HepG2 (cell line): Measurements from ENCODE around the gene KCNAB1. TPM values are rescaled to one million over a fixed set of nuclear protein-coding genes. Genes with fewer than 3 reads are reported as not detected.
"Not testable (repeated sequence)": the region's sequence is repeated elsewhere in the genome, so short reads cannot be mapped to it uniquely, and the experiment has no call there.

Source experiments
- ATAC-seq: fragments of 200-7000 bp; cut with Tn5 transposase; 3 replicates; pipeline ENCODE4 v1.9.1; 2020; ENCODE audit warnings: mild to moderate bottlenecking, moderate library complexity
- BruUV-seq: library from RNA; stranded (reverse); fragments of 400-500 nt; replicated peaks from 2 replicates; lab custom pipeline; 2021; lab: Mats Ljungman, UMichigan
- CTCF ChIA-PET: fragments of 300-600 bp; formaldehyde crosslinking; extraction: SDS; loops from one replicate; lab custom pipeline; 2021; ENCODE audit warnings: low total read pairs, inconsistent platforms, low intra/inter-chr PET ratio; lab: Yijun Ruan, JAX
- POLR2A ChIA-PET: fragments of 350-600 bp; sonication (Branson Sonifier 250); formaldehyde crosslinking; loops from one replicate; lab custom pipeline; 2020; ENCODE audit warnings: antibody characterized with exemption, inconsistent platforms; lab: Yijun Ruan, JAX
- DNase-seq: peaks from one replicate; pipeline ENCODE4 v3.0.0-alpha.2; 2015; ENCODE audit warnings: low spot score
- FAIRE-seq: peaks from 3 replicates; lab custom pipeline; 2011; peaks lifted over from hg19 to GRCh38; lab: Jason Lieb, UNC
- H2AFZ ChIP-seq: one replicate; pipeline ENCODE4 v1.6.1; 2011; ENCODE audit warnings: low read length, inconsistent platforms
- H3K27ac ChIP-seq: fragments of 300-600 bp; 3 replicates; pipeline ENCODE4 v1.8.0; 2011; ENCODE audit warnings: mixed run types, mild to moderate bottlenecking, mixed read lengths, low read length, inconsistent platforms; ENCODE audit not compliant: insufficient read depth; ENCODE audit errors: extremely low read length
- H3K27me3 ChIP-seq, 2 experiments: fragments of 200-600 bp in 1 of 2; 2 replicates in 1 of 2; 3 replicates in 1 of 2; pipeline versions ENCODE4 v1.6.0 to v1.8.0; 2011; ENCODE audit warnings: low read length in 2 of 2, mild to moderate bottlenecking in 2 of 2, moderate library complexity in 2 of 2, inconsistent platforms in 1 of 2; ENCODE audit not compliant: insufficient read depth in 2 of 2, control insufficient read depth in 1 of 2
- H3K36me3 ChIP-seq, 2 experiments: fragments of 200-600 bp in 1 of 2; replicated peaks in 1 of 2; 2 replicates in 1 of 2; 3 replicates in 1 of 2; pipeline versions ENCODE4 v1.5.1 to v1.8.0; 2011; ENCODE audit warnings: low read length in 2 of 2, inconsistent platforms in 1 of 2; ENCODE audit not compliant: insufficient read depth in 2 of 2, control insufficient read depth in 1 of 2
- H3K4me1 ChIP-seq: 2 replicates; pipeline ENCODE4 v1.5.1; 2012; ENCODE audit warnings: low read length, inconsistent platforms; ENCODE audit not compliant: insufficient read depth
- H3K4me2 ChIP-seq: 2 replicates; pipeline ENCODE4 v1.6.0; 2011; ENCODE audit warnings: low read depth, low read length, inconsistent platforms
- H3K4me3 ChIP-seq, 3 experiments: fragments of 200-600 bp in 1 of 3; sonication (generic), shearing (Covaris generic) in 1 of 3; replicated peaks in 1 of 3; 2 replicates each; pipeline ENCODE4 v1.5.1; 2011 to 2016; ENCODE audit warnings: low read length in 3 of 3, inconsistent platforms in 2 of 3, low read depth in 2 of 3, mild to moderate bottlenecking in 2 of 3, control low read depth in 1 of 3, mixed read lengths in 1 of 3; ENCODE audit not compliant: insufficient read depth in 1 of 3
- H3K79me2 ChIP-seq: one replicate; pipeline ENCODE4 v1.6.1; 2011; ENCODE audit warnings: low read length, inconsistent platforms; ENCODE audit not compliant: insufficient read depth
- H3K9ac ChIP-seq: 2 replicates; pipeline ENCODE4 v1.6.0; 2011; ENCODE audit warnings: mild to moderate bottlenecking, low read depth, low read length, inconsistent platforms; ENCODE audit not compliant: insufficient read depth
- H3K9me3 ChIP-seq: 2 replicates; pipeline ENCODE4 v1.5.1; 2012; ENCODE audit warnings: mild to moderate bottlenecking, low read length
- H4K20me1 ChIP-seq: 2 replicates; pipeline ENCODE4 v1.6.0; 2011; ENCODE audit warnings: inconsistent platforms, mild to moderate bottlenecking, low read length, moderate library complexity; ENCODE audit not compliant: insufficient read depth
- AKAP8 ChIP-seq: sonication (generic); formaldehyde crosslinking; IDR thresholded peaks from 2 replicates; pipeline ENCODE4 v1.5.1; 2020; ENCODE audit warnings: mild to moderate bottlenecking, missing genetic modification reagents
- DNMT3B ChIP-seq: conservative IDR thresholded peaks from 2 replicates; pipeline ENCODE4 v1.6.1; 2016; ENCODE audit warnings: missing biosample characterization, control low read depth
- SALL1 ChIP-seq: sonication (generic); formaldehyde crosslinking; IDR thresholded peaks from 2 replicates; pipeline ENCODE4 v1.8.0; 2022; ENCODE audit warnings: mild to moderate bottlenecking, missing genetic modification reagents
- TRIM24 ChIP-seq: sonication (generic); formaldehyde crosslinking; IDR thresholded peaks from 2 replicates; pipeline ENCODE4 v1.8.0; 2022; ENCODE audit warnings: mild to moderate bottlenecking, missing genetic modification reagents
- ZEB1 ChIP-seq: IDR thresholded peaks from 2 replicates; pipeline ENCODE4 v1.6.1; 2012; ENCODE audit warnings: mild to moderate bottlenecking, low read depth, inconsistent platforms; ENCODE audit not compliant: insufficient replicate concordance
- ZNF3 ChIP-seq: IDR thresholded peaks from 2 replicates; pipeline ENCODE4 v1.7.0; 2017; ENCODE audit warnings: inconsistent platforms
- ZNF343 ChIP-seq: sonication (generic); formaldehyde crosslinking; IDR thresholded peaks from 2 replicates; pipeline ENCODE4 v1.4.0; 2020; ENCODE audit warnings: mild to moderate bottlenecking, missing genetic modification reagents
- ZNF720 ChIP-seq: sonication (generic); formaldehyde crosslinking; IDR thresholded peaks from 2 replicates; pipeline ENCODE4 v1.4.0; 2020; ENCODE audit warnings: missing genetic modification reagents
- ZSCAN29 ChIP-seq: sonication (generic); formaldehyde crosslinking; conservative IDR thresholded peaks from 2 replicates; pipeline ENCODE4 v1.4.0; 2020; ENCODE audit warnings: mild to moderate bottlenecking, missing genetic modification reagents
- WGBS: methylation state at CpG from one replicate; pipeline ENCODE4 v1.1.6; 2017; ENCODE audit warnings: low lambda C conversion rate; 5-methylcytosine and 5-hydroxymethylcytosine counted together
- in situ Hi-C: cut with HindIII; loops from 2 replicates; pipeline ENCODE4 v1.10.0; 2017; ENCODE audit warnings: low pct_unique_long_range_greater_than_20kb; ENCODE audit not compliant: extremely low pct_ligation_motif_present
- intact Hi-C: fragments of 100-400 bp; cut with micrococcal nuclease; formaldehyde crosslinking; loops from one replicate; pipeline ENCODE4 v1.10.0; 2022; ENCODE audit not compliant: unreplicated experiment
- polyA plus RNA-seq, 8 experiments: library from polyadenylated mRNA; depleted of rRNA in 3 of 8; stranded (reverse) in 7 of 8; unstranded in 1 of 8; fragments of >200 nt; fragmentation: Illumina TruSeq in 4 of 8; extraction: Trizol in 4 of 8; gene quantifications; 2 replicates each; pipeline versions ENCODE4 v1.2.1 to v1.2.3, GENCODE V29; 2011 to 2016; ENCODE audit warnings: low read depth in 4 of 8, missing spikeins in 1 of 8, mixed read lengths in 1 of 8; ENCODE audit not compliant: insufficient read depth in 1 of 8
- total RNA-seq, 5 experiments: library from RNA; depleted of rRNA; stranded (reverse); fragments of >200 nt; fragmentation: Illumina TruSeq; extraction: Trizol; gene quantifications; 2 replicates each; pipeline ENCODE4 v1.2.3, GENCODE V29; 2016; ENCODE audit warnings: low read depth in 1 of 5
- TF ChIP-seq, protein P1 (sequence below): sonication (generic); formaldehyde crosslinking; IDR thresholded peaks from 2 replicates; pipeline ENCODE4 v1.4.0; 2020; ENCODE audit warnings: missing genetic modification reagents, borderline replicate concordance
- TF ChIP-seq, protein P2 (sequence below): sonication (generic); formaldehyde crosslinking; IDR thresholded peaks from 2 replicates; pipeline ENCODE4 v1.5.1; 2020; ENCODE audit warnings: mild to moderate bottlenecking, moderate library complexity, missing genetic modification reagents

Gene KCNAB1
- total and polyA plus RNA-seq, 2 of the 13 experiments (the other 11 are each of a cell fraction or from before 2014, with no cell fraction given): not detected

DNA sequence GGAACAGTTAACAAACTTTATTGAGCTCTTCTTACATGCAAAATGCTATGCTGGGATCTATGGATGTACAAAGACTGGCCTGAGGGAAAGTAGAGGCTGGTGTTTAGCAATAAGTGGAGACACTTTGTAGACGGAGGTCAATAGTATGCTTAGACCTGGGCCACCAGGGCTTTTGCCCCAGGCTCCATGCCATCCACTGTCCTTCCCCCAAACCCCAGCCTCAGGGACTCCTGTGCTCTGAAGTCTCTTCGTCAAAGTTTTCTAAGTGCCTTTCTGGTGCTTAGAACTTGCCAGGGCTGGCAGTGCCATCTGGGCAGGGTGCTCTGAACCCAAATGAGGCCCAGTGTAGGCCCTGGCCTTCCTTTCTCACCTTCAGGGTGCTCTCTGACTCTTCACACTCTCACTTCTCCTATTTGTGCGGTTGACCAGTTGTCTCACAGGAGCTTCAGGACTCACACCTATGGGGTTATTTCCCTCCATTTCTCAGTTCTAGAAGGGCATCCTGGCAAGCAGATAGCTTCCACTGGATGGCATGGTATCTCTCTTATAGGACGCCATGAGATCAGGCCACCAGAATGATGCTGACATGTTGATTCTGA, 21.8 kb upstream of the KCNAB1 start (continued):
- no peak for TF ChIP-seq SALL1 (CRISPR knock-in tag)
- TF ChIP-seq ZNF3 (CRISPR knock-in tag): no peak
- TF ChIP-seq AKAP8 (CRISPR knock-in tag): no peak
- TF ChIP-seq, protein P1, sequence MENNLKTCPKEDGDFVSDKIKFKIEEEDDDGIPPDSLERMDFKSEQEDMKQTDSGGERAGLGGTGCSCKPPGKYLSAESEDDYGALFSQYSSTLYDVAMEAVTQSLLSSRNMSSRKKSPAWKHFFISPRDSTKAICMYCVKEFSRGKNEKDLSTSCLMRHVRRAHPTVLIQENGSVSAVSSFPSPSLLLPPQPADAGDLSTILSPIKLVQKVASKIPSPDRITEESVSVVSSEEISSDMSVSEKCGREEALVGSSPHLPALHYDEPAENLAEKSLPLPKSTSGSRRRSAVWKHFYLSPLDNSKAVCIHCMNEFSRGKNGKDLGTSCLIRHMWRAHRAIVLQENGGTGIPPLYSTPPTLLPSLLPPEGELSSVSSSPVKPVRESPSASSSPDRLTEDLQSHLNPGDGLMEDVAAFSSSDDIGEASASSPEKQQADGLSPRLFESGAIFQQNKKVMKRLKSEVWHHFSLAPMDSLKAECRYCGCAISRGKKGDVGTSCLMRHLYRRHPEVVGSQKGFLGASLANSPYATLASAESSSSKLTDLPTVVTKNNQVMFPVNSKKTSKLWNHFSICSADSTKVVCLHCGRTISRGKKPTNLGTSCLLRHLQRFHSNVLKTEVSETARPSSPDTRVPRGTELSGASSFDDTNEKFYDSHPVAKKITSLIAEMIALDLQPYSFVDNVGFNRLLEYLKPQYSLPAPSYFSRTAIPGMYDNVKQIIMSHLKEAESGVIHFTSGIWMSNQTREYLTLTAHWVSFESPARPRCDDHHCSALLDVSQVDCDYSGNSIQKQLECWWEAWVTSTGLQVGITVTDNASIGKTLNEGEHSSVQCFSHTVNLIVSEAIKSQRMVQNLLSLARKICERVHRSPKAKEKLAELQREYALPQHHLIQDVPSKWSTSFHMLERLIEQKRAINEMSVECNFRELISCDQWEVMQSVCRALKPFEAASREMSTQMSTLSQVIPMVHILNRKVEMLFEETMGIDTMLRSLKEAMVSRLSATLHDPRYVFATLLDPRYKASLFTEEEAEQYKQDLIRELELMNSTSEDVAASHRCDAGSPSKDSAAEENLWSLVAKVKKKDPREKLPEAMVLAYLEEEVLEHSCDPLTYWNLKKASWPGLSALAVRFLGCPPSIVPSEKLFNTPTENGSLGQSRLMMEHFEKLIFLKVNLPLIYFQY (CRISPR knock-in tag): no peak
- no peak for TF ChIP-seq ZNF720 (CRISPR knock-in tag)
- TF ChIP-seq ZSCAN29: no peak
- TF ChIP-seq, protein P2, sequence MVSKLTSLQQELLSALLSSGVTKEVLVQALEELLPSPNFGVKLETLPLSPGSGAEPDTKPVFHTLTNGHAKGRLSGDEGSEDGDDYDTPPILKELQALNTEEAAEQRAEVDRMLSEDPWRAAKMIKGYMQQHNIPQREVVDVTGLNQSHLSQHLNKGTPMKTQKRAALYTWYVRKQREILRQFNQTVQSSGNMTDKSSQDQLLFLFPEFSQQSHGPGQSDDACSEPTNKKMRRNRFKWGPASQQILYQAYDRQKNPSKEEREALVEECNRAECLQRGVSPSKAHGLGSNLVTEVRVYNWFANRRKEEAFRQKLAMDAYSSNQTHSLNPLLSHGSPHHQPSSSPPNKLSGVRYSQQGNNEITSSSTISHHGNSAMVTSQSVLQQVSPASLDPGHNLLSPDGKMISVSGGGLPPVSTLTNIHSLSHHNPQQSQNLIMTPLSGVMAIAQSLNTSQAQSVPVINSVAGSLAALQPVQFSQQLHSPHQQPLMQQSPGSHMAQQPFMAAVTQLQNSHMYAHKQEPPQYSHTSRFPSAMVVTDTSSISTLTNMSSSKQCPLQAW (CRISPR knock-in tag): no peak
- no peak for TF ChIP-seq DNMT3B (CRISPR knock-in tag)
- no peak for TF ChIP-seq TRIM24 (CRISPR knock-in tag)
- no peak for TF ChIP-seq ZNF343 (CRISPR knock-in tag)
- TF ChIP-seq ZEB1: no peak

DNA sequence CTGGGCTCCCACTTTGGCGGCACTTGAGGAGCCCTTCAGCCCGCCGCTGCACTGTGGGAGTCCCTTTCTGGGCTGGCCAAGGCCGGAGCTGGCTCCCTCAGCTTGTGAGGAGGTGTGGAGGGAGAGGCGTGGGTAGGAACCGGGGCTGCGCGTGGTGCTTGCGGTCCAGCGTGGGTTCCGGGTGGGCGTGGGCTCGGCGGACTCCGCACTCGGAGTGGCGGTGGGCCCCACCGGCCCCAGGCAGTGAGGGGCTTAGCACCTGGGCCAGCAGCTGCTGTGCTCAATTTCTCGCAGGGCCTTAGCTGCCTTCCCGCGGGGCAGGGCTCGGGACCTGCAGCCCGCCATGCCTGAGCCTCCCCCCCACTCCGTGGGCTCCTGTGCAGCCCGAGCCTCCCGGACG, 21.0 kb upstream of the KCNAB1 start:
- H3K79me2 ChIP-seq, ATAC-seq, H2AFZ ChIP-seq, H3K36me3 ChIP-seq, H3K27me3 ChIP-seq, in situ Hi-C loops, H3K4me1 ChIP-seq, H3K27ac ChIP-seq, intact Hi-C loops, BruUV-seq, H3K9ac ChIP-seq, H3K4me2 ChIP-seq, CTCF ChIA-PET, POLR2A ChIA-PET, H4K20me1 ChIP-seq, H3K4me3 ChIP-seq, DNase-seq, H3K9me3 ChIP-seq, FAIRE-seq: not testable (repeated sequence)
- 94% methylated on average over 12 of the region's 27 CpGs for WGBS

DNA sequence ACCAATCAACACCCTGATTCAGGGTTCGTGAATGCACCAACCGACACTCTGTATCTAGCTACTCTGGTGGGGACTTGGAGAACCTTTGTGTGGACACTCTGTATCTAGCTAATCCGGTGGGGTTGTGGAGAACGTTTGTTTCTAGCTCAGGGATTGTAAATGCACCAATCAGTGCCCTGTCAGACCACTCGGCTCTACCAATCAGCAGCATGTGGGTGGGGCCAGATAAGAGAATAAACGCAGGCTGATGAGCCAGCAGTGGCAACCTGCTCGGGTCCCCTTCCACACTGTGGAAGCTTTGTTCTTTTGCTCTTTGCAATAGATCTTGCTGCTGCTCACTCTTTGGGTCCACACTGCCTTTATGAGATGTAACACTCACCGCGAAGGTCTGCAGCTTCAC, 20.4 kb upstream of the KCNAB1 start:
- WGBS: 25% methylated on average over 5 of the region's 9 CpGs
- in situ Hi-C loops, CTCF ChIA-PET: not testable (repeated sequence)

More for the DNA sequence above, 20.4 kb upstream of the KCNAB1 start:
- H3K4me3 ChIP-seq, H3K9ac ChIP-seq, H3K4me2 ChIP-seq, H4K20me1 ChIP-seq, ATAC-seq, H3K27ac ChIP-seq, H3K9me3 ChIP-seq, BruUV-seq, H3K4me1 ChIP-seq, POLR2A ChIA-PET, H3K79me2 ChIP-seq, H3K27me3 ChIP-seq, DNase-seq, H3K36me3 ChIP-seq, intact Hi-C loops, H2AFZ ChIP-seq, FAIRE-seq: not testable (repeated sequence)
